ENCODE measurements around the gene CTXN3.

The CTXN3 gene

DNA sequence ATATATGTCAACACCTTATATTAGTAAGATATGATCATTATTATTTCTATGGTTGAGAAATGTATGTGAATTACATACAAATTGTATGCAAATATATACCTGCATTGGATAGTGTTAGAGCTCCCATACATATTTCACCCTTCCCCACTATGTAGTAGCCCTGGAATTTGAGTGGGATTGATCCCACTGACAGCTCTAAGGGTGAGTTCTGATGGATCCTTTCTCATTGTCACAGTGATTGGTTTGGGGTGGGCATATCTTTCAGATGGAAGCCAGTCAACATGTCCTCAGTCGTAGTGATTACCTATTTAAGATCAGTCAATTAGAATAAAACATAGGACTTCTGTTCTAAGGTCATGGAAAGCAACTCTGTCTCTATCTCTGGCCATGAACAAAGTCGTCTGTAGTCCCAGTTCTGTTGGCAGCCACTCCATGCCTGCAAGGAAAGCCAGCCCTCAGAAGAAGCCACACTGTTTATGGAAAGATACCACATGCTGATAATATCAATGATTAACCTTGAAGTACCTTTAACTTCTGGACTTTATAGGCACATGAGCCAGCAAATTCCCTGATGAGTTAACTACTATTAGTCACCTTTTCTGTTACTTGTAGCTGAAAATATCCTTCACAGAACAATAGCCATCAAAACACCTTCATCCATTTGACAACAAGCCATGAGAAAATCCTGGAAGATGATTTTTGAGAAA lies 49.2 kb downstream of the CTXN3 start:
- H3K36me3 Mint-ChIP-seq (ENCODE audit: low read depth), result no peaks in the 10 kb centered on the region
- peaks cover 47% of the 10 kb centered on the region for H3K4me1 Mint-ChIP-seq
- no peak for TF ChIP-seq CTCF (IDR thresholded peaks at IDR 0.05)
- H3K27me3 Mint-ChIP-seq (ENCODE audit: low read depth, poor library complexity), result peaks cover 6% of the 10 kb centered on the region
- H3K27ac Mint-ChIP-seq, result no peak overlapping the region
- H3K9me3 Mint-ChIP-seq, result no peaks in the 10 kb centered on the region
- H3K4me3 Mint-ChIP-seq, result no peak overlapping the region
- no peak for DNase-seq

DNA sequence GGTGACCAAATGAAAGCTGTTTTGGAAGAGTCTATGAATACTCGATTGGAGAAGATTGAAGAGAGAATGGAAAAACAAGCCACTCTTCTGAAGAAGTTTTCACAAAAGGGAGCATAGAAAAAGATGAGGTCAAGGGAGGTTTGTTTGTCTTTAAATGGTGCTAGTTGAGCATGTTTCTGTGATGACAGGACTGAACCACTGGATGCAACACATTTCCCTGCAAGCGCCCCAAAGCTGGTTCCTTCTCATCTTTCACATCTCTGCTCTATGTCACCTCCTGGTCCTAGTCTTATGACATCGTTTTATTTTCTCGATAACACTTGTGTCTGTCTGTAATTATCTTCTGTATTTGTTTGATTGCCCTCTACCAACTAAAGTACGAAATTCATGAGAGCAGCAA lies 50.5 kb downstream of the CTXN3 start:
- DNase-seq, result no peak
- Mint-ChIP-seq H3K4me3 (no peak overlapping the region), H3K27me3 (ENCODE audit: low read depth, poor library complexity) (peaks cover 6% of the 10 kb centered on the region), H3K36me3 (ENCODE audit: low read depth) (no peaks in the 10 kb centered on the region), H3K27ac (peak overlapping the region; percentile 1), H3K9me3 (no peaks in the 10 kb centered on the region), H3K4me1 (peaks cover 61% of the 10 kb centered on the region)
- TF ChIP-seq CTCF (IDR thresholded peaks at IDR 0.05), result no peak

DNA sequence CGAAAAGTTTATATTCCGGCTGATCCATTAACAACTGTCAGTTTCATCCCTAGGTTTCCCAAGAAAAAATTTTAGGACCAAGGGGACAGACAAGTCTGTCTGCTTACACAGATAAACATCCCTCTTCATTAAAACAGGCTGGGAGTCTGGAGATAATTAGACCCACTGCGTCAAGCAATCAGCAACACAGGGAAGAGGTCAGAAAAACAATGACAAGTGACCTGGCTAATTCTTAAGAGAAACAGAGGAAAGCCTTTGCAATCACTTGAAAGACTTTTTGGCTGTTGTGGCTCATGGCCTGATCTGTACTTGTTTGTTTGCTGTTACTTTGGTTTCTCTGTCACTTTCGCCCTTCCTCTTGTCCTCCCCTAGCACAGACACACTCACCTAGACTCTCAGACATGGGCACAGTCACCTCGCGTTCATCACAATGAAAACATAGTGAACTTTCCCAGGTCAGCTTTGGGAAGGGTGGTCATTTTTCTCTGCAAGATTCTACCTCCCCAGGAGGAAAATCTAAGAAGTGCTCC lies 51.4 kb downstream of the CTXN3 start:
- no peak for TF ChIP-seq CTCF (IDR thresholded peaks at IDR 0.05)

GRCh38 chr5:127702434-127702833 lies 53.6 kb downstream of the CTXN3 start:
- DNase-seq, result no peak
- Mint-ChIP-seq H3K27me3 (ENCODE audit: low read depth, poor library complexity) (peaks cover 6% of the 10 kb centered on the region), H3K4me1 (peaks cover 61% of the 10 kb centered on the region), H3K36me3 (ENCODE audit: low read depth) (no peaks in the 10 kb centered on the region), H3K4me3 (no peak overlapping the region), H3K27ac (peak overlapping the region; percentile 24), H3K9me3 (no peaks in the 10 kb centered on the region)
- TF ChIP-seq CTCF (IDR thresholded peaks at IDR 0.05), result no peak

More for the DNA sequence above, 51.4 kb downstream of the CTXN3 start:
- no peaks in the 10 kb centered on the region for H3K36me3 Mint-ChIP-seq (ENCODE audit: low read depth)
- DNase-seq, result no peak
- H3K4me1 Mint-ChIP-seq, result peaks cover 62% of the 10 kb centered on the region
- no peaks in the 10 kb centered on the region for H3K9me3 Mint-ChIP-seq
- H3K27me3 Mint-ChIP-seq (ENCODE audit: low read depth, poor library complexity), result peaks cover 6% of the 10 kb centered on the region
- H3K27ac Mint-ChIP-seq, result peak overlapping the region; percentile 81
- no peak overlapping the region for H3K4me3 Mint-ChIP-seq

- Mint-ChIP-seq H3K9me3 (no peaks in the 10 kb centered on the region), H3K27ac (peak within 1 kb of the TSS; percentile 24), H3K4me3 (no peak within 1 kb of the TSS), H3K27me3 (ENCODE audit: low read depth, poor library complexity) (peaks cover 6% of the 10 kb centered on the region), H3K36me3 (ENCODE audit: low read depth) (no peaks in the 10 kb centered on the region), H3K4me1 (peaks cover 61% of the 10 kb centered on the region)
- no peak for DNase-seq
- TF ChIP-seq CTCF (IDR thresholded peaks at IDR 0.05), result no peak
These were observed 54.2 kb downstream of the CTXN3 start, which contains the start of gene CCDC192 for GRCh38 chr5:127702926-127703561. Gene CCDC192 (plus strand): TSS chr5:127703391. CDS start chr5:127703446, 55 bp downstream.
